ENCODE measurements around the gene NVL.

GRCh38 chr1:224189561-224189960 lies 140.4 kb downstream of the NVL start:
- TF ChIP-seq CTCF (IDR thresholded peaks at IDR 0.05; ENCODE audit: insufficient read depth, low read depth, low read length) (no peak), EZH2 (IDR thresholded peaks at IDR 0.05; ENCODE audit: insufficient read depth, low read length) (no peak)

Data from astrocyte (in vitro differentiated cells and primary cell).